ENCODE data around the gene ZNRF3. TPM values are rescaled to one million over a fixed set of nuclear protein-coding genes. Genes with fewer than 3 reads are reported as not detected.
"Not testable (repeated sequence)": the region's sequence is repeated elsewhere in the genome, so short reads cannot be mapped to it uniquely, and the experiment has no call there.

The ZNRF3 gene
- total and polyA plus RNA-seq, 4 donors = 8.9 to 13.0 (median 11.3) TPM

- H3K36me3 ChIP-seq (ENCODE audit: control insufficient read depth, insufficient read depth, low read length) = no peaks in the 10 kb centered on the region
- H3K4me3 ChIP-seq (ENCODE audit: low read depth, low read length) = no peak overlapping the region
- peaks cover 7% of the 10 kb centered on the region for H3K9me3 ChIP-seq (ENCODE audit: control insufficient read depth, insufficient read depth, low read length)
- H3K4me1 ChIP-seq (ENCODE audit: control insufficient read depth, insufficient read depth, low read length) = peaks cover 21% of the 10 kb centered on the region
- H3K27ac ChIP-seq (ENCODE audit: low read depth, low read length) = no peak overlapping the region
- H3K27me3 ChIP-seq (ENCODE audit: control insufficient read depth, insufficient read depth, low read length) = no peaks in the 10 kb centered on the region
- DNase-seq (ENCODE audit: low read depth in 4 of 6, low spot score in 6 of 6) = no peak
- WGBS (ENCODE audit: insufficient coverage) = no CpG with 5 or more reads among the region's 1 CpG
These were observed 65.1 kb downstream of the ZNRF3 start for GRCh38 chr22:28948424-28948823.

- not testable (repeated sequence) for H3K27me3 ChIP-seq (ENCODE audit: control insufficient read depth, insufficient read depth, low read length); H3K36me3 ChIP-seq (ENCODE audit: control insufficient read depth, insufficient read depth, low read length); DNase-seq (ENCODE audit: low read depth in 4 of 6, low spot score in 6 of 6); H3K4me3 ChIP-seq (ENCODE audit: low read depth, low read length); H3K9me3 ChIP-seq (ENCODE audit: control insufficient read depth, insufficient read depth, low read length)
- WGBS (ENCODE audit: insufficient coverage) = 94% methylated on average over 3 of the region's 10 CpGs
- peak overlapping the region; percentile 1 for H3K27ac ChIP-seq (ENCODE audit: low read depth, low read length)
- H3K4me1 ChIP-seq (ENCODE audit: control insufficient read depth, insufficient read depth, low read length) = peaks cover 21% of the 10 kb centered on the region
These were observed 65.6 kb downstream of the ZNRF3 start for GRCh38 chr22:28948860-28949551.

- Histone ChIP-seq H3K27ac (ENCODE audit: low read depth, low read length) (peak overlapping the region; percentile 15), H3K27me3 (ENCODE audit: control insufficient read depth, insufficient read depth, low read length) (no peaks in the 10 kb centered on the region), H3K9me3 (ENCODE audit: control insufficient read depth, insufficient read depth, low read length) (peaks cover 7% of the 10 kb centered on the region), H3K4me3 (ENCODE audit: low read depth, low read length) (no peak overlapping the region), H3K36me3 (ENCODE audit: control insufficient read depth, insufficient read depth, low read length) (no peaks in the 10 kb centered on the region), H3K4me1 (ENCODE audit: control insufficient read depth, insufficient read depth, low read length) (peaks cover 19% of the 10 kb centered on the region)
- 60% methylated on average over 2 of the region's 5 CpGs for WGBS (ENCODE audit: insufficient coverage)
- DNase-seq (ENCODE audit: low read depth in 4 of 6, low spot score in 6 of 6) = peak in 1 of 6 donors; percentile 64
These were observed 66.4 kb downstream of the ZNRF3 start for GRCh38 chr22:28949788-28950187.

- H3K4me1 ChIP-seq (ENCODE audit: control insufficient read depth, insufficient read depth, low read length) = peaks cover 20% of the 10 kb centered on the region
- H3K4me3 ChIP-seq (ENCODE audit: low read depth, low read length) = no peak overlapping the region
- peaks cover 7% of the 10 kb centered on the region for H3K9me3 ChIP-seq (ENCODE audit: control insufficient read depth, insufficient read depth, low read length)
- 55% methylated on average over 3 of the region's 7 CpGs for WGBS (ENCODE audit: insufficient coverage)
- H3K27me3 ChIP-seq (ENCODE audit: control insufficient read depth, insufficient read depth, low read length) = no peaks in the 10 kb centered on the region
- H3K36me3 ChIP-seq (ENCODE audit: control insufficient read depth, insufficient read depth, low read length) = no peaks in the 10 kb centered on the region
- H3K27ac ChIP-seq (ENCODE audit: low read depth, low read length) = peak overlapping the region; percentile 79
- DNase-seq (ENCODE audit: low read depth in 4 of 6, low spot score in 6 of 6) = no peak
These were observed 67.4 kb downstream of the ZNRF3 start for GRCh38 chr22:28950617-28951411.

GRCh38 chr22:28951530-28951929 lies 68.2 kb downstream of the ZNRF3 start:
- Histone ChIP-seq H3K9me3 (ENCODE audit: control insufficient read depth, insufficient read depth, low read length) (peaks cover 7% of the 10 kb centered on the region), H3K4me1 (ENCODE audit: control insufficient read depth, insufficient read depth, low read length) (peaks cover 24% of the 10 kb centered on the region), H3K27me3 (ENCODE audit: control insufficient read depth, insufficient read depth, low read length) (no peaks in the 10 kb centered on the region), H3K36me3 (ENCODE audit: control insufficient read depth, insufficient read depth, low read length) (no peaks in the 10 kb centered on the region), H3K4me3 (ENCODE audit: low read depth, low read length) (no peak overlapping the region), H3K27ac (ENCODE audit: low read depth, low read length) (peak overlapping the region; percentile 79)
- DNase-seq (ENCODE audit: low read depth in 4 of 6, low spot score in 6 of 6) = no peak
- 90% methylated on average over 4 of the region's 7 CpGs for WGBS (ENCODE audit: insufficient coverage)

DNA sequence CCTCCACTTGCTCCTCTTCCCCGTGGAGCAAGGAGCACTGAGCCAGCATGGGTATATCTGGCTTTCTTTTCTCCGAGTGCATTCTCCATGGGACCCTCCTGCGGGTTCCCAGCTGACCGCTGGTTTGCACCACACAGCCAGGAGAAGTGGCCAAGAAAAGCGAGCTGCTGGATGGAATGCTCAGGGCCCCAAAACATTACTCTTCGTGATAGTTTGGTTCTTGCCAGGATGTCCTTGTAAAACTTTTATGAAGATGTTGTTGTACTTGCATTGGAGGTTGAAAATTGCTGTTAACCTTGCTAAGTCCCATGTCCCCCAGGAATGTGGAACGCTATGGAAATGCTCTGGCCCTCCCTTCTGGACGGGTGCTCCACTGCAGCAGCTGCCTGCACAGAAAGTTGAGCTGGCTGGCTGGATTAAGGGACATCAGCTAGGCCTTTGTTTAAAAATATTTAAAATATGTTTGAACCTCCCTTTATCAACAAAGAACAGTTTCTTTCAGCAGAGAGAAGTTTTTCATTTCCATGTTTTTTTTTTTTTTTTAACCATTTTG lies 68.7 kb downstream of the ZNRF3 start:
- peaks cover 2% of the 10 kb centered on the region for H3K9me3 ChIP-seq (ENCODE audit: control insufficient read depth, insufficient read depth, low read length)
- peak overlapping the region; percentile 79 for H3K27ac ChIP-seq (ENCODE audit: low read depth, low read length)
- H3K27me3 ChIP-seq (ENCODE audit: control insufficient read depth, insufficient read depth, low read length) = no peaks in the 10 kb centered on the region
- peaks cover 27% of the 10 kb centered on the region for H3K4me1 ChIP-seq (ENCODE audit: control insufficient read depth, insufficient read depth, low read length)
- 53% methylated on average over 6 of the region's 8 CpGs for WGBS (ENCODE audit: insufficient coverage)
- H3K36me3 ChIP-seq (ENCODE audit: control insufficient read depth, insufficient read depth, low read length) = no peaks in the 10 kb centered on the region
- DNase-seq (ENCODE audit: low read depth in 4 of 6, low spot score in 6 of 6) = peak in 1 of 6 donors; percentile 72
- H3K4me3 ChIP-seq (ENCODE audit: low read depth, low read length) = no peak overlapping the region

GRCh38 chr22:28952857-28953256 lies 69.5 kb downstream of the ZNRF3 start:
- DNase-seq (ENCODE audit: low read depth in 4 of 6, low spot score in 6 of 6) = no peak
- Histone ChIP-seq H3K27ac (ENCODE audit: low read depth, low read length) (peak overlapping the region; percentile 79), H3K9me3 (ENCODE audit: control insufficient read depth, insufficient read depth, low read length) (no peaks in the 10 kb centered on the region), H3K4me1 (ENCODE audit: control insufficient read depth, insufficient read depth, low read length) (peaks cover 34% of the 10 kb centered on the region), H3K36me3 (ENCODE audit: control insufficient read depth, insufficient read depth, low read length) (no peaks in the 10 kb centered on the region), H3K27me3 (ENCODE audit: control insufficient read depth, insufficient read depth, low read length) (no peaks in the 10 kb centered on the region), H3K4me3 (ENCODE audit: low read depth, low read length) (no peak overlapping the region)
- no CpG with 5 or more reads among the region's 2 CpGs for WGBS (ENCODE audit: insufficient coverage)

GRCh38 chr22:28953403-28953802 lies 70.0 kb downstream of the ZNRF3 start:
- no peak overlapping the region for H3K4me3 ChIP-seq (ENCODE audit: low read depth, low read length)
- H3K4me1 ChIP-seq (ENCODE audit: control insufficient read depth, insufficient read depth, low read length) = peaks cover 38% of the 10 kb centered on the region
- DNase-seq (ENCODE audit: low read depth in 4 of 6, low spot score in 6 of 6) = no peak
- no peaks in the 10 kb centered on the region for H3K36me3 ChIP-seq (ENCODE audit: control insufficient read depth, insufficient read depth, low read length)
- H3K9me3 ChIP-seq (ENCODE audit: control insufficient read depth, insufficient read depth, low read length) = no peaks in the 10 kb centered on the region
- WGBS (ENCODE audit: insufficient coverage) = no CpG with 5 or more reads among the region's 2 CpGs
- H3K27me3 ChIP-seq (ENCODE audit: control insufficient read depth, insufficient read depth, low read length) = no peaks in the 10 kb centered on the region
- peak overlapping the region; percentile 2 for H3K27ac ChIP-seq (ENCODE audit: low read depth, low read length)

- 100% methylated on average over 2 of the region's 6 CpGs for WGBS (ENCODE audit: insufficient coverage)
- Histone ChIP-seq H3K36me3 (ENCODE audit: control insufficient read depth, insufficient read depth, low read length) (no peaks in the 10 kb centered on the region), H3K27me3 (ENCODE audit: control insufficient read depth, insufficient read depth, low read length) (no peaks in the 10 kb centered on the region), H3K4me1 (ENCODE audit: control insufficient read depth, insufficient read depth, low read length) (peaks cover 44% of the 10 kb centered on the region), H3K27ac (ENCODE audit: low read depth, low read length) (no peak overlapping the region), H3K9me3 (ENCODE audit: control insufficient read depth, insufficient read depth, low read length) (no peaks in the 10 kb centered on the region), H3K4me3 (ENCODE audit: low read depth, low read length) (no peak overlapping the region)
- DNase-seq (ENCODE audit: low read depth in 4 of 6, low spot score in 6 of 6) = no peak
These were observed 70.9 kb downstream of the ZNRF3 start for GRCh38 chr22:28953976-28954880.
